DND-41 (cell line): ENCODE data around the gene IMPDH2.

Experiments
- EZH2 ChIP-seq: IDR thresholded peaks from 3 replicates; pipeline ENCODE4 v1.6.1; 2012; ENCODE audit warnings: borderline replicate concordance, low read depth, mild to moderate bottlenecking, moderate library complexity, low read length, inconsistent platforms; ENCODE audit not compliant: severe bottlenecking
- TF ChIP-seq, protein P1 (sequence below): IDR thresholded peaks from 2 replicates; pipeline ENCODE4 v1.5.1; 2012; ENCODE audit warnings: borderline replicate concordance, low read length, moderate library complexity, mild to moderate bottlenecking; ENCODE audit not compliant: poor library complexity, severe bottlenecking; ENCODE audit errors: extremely low read depth

DNA sequence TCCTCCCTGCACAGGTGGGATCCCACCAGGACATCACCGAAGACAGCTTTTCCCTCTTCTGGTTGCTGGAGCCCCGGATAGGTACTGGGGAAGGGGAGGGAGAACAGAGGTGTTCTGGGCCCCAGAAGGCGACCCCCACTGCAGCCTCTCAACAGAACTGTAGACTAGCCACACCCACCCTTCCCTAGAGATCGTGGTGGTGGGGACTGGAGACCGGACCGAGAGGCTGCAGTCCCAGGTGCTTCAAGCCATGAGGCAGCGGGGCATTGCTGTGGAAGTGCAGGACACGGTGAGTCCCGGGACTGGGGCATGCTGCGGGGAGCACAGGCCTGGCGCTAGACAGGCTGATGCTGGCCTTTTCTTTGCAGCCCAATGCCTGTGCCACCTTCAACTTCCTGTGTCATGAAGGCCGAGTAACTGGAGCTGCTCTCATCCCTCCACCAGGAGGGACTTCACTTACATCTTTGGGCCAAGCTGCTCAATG lies 6.5 kb downstream of the IMPDH2 start:
- TF ChIP-seq, protein P1, sequence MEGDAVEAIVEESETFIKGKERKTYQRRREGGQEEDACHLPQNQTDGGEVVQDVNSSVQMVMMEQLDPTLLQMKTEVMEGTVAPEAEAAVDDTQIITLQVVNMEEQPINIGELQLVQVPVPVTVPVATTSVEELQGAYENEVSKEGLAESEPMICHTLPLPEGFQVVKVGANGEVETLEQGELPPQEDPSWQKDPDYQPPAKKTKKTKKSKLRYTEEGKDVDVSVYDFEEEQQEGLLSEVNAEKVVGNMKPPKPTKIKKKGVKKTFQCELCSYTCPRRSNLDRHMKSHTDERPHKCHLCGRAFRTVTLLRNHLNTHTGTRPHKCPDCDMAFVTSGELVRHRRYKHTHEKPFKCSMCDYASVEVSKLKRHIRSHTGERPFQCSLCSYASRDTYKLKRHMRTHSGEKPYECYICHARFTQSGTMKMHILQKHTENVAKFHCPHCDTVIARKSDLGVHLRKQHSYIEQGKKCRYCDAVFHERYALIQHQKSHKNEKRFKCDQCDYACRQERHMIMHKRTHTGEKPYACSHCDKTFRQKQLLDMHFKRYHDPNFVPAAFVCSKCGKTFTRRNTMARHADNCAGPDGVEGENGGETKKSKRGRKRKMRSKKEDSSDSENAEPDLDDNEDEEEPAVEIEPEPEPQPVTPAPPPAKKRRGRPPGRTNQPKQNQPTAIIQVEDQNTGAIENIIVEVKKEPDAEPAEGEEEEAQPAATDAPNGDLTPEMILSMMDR: no peak
- TF ChIP-seq EZH2: no peak
